NT2/D1 (cell line): Measurements from ENCODE around the gene GLIS1.

Experiments used
- DNase-seq: peaks from one replicate; pipeline ENCODE4 v3.0.0-alpha.2; 2011; ENCODE audit warnings: low read depth, low spot score
- H3K27me3 ChIP-seq: 2 replicates; pipeline ENCODE4 v1.6.0; 2011; ENCODE audit warnings: mild to moderate bottlenecking; ENCODE audit not compliant: insufficient read length, insufficient read depth
- H3K36me3 ChIP-seq: 2 replicates; pipeline ENCODE4 v1.6.1; 2011; ENCODE audit warnings: mild to moderate bottlenecking, low read length, mixed read lengths; ENCODE audit not compliant: insufficient read depth, insufficient read length
- H3K4me1 ChIP-seq: 2 replicates; pipeline ENCODE4 v1.5.1; 2011; ENCODE audit not compliant: insufficient read depth, insufficient read length
- H3K4me3 ChIP-seq: 2 replicates; pipeline ENCODE4 v1.5.1; 2011; ENCODE audit warnings: low read depth; ENCODE audit not compliant: insufficient read length
- H3K9ac ChIP-seq: 2 replicates; pipeline ENCODE4 v1.6.0; 2011; ENCODE audit warnings: low read depth; ENCODE audit not compliant: insufficient read length
- H3K9me3 ChIP-seq: 2 replicates; pipeline ENCODE4 v1.5.1; 2011; ENCODE audit warnings: mild to moderate bottlenecking, low read length; ENCODE audit not compliant: insufficient read depth
- SUZ12 ChIP-seq: IDR thresholded peaks from 2 replicates; pipeline ENCODE4 v1.6.1; 2011; ENCODE audit not compliant: insufficient read length, insufficient read depth; ENCODE audit errors: extremely low read depth
- YY1 ChIP-seq: IDR thresholded peaks from 2 replicates; pipeline ENCODE4 v1.6.1; 2011; ENCODE audit not compliant: insufficient read length, insufficient read depth
- ZNF274 ChIP-seq: IDR thresholded peaks from 2 replicates; pipeline ENCODE4 v1.6.1; 2011; ENCODE audit warnings: mild to moderate bottlenecking, low read depth, low read length

Gene GLIS1

GRCh38 chr1:53677486-53677885 is 61.5 kb downstream of the GLIS1 start:
- peaks cover 15% of the 10 kb centered on the region for H3K4me1 ChIP-seq
- TF ChIP-seq ZNF274 (no peak), YY1 (no peak), SUZ12 (no peak)
- no peaks in the 10 kb centered on the region for H3K36me3 ChIP-seq
- DNase-seq = no peak
- no peaks in the 10 kb centered on the region for H3K9me3 ChIP-seq
- no peak overlapping the region for H3K9ac ChIP-seq
- H3K27me3 ChIP-seq = peaks cover 5% of the 10 kb centered on the region
- no peak overlapping the region for H3K4me3 ChIP-seq

GRCh38 chr1:53672785-53673184 is 66.2 kb downstream of the GLIS1 start:
- Histone ChIP-seq H3K4me1 (peaks cover 10% of the 10 kb centered on the region), H3K9me3 (no peaks in the 10 kb centered on the region), H3K36me3 (no peaks in the 10 kb centered on the region), H3K9ac (no peak overlapping the region), H3K27me3 (no peaks in the 10 kb centered on the region), H3K4me3 (no peak overlapping the region)
- TF ChIP-seq SUZ12 (no peak), YY1 (no peak), ZNF274 (no peak)
- no peak for DNase-seq

- H3K36me3 ChIP-seq = no peaks in the 10 kb centered on the region
- peaks cover 10% of the 10 kb centered on the region for H3K4me1 ChIP-seq
- DNase-seq = no peak
- TF ChIP-seq SUZ12 = no peak
- no peak for TF ChIP-seq ZNF274
- no peak for TF ChIP-seq YY1
- H3K27me3 ChIP-seq = no peaks in the 10 kb centered on the region
- H3K9me3 ChIP-seq = no peaks in the 10 kb centered on the region
- no peak overlapping the region for H3K4me3 ChIP-seq
- no peak overlapping the region for H3K9ac ChIP-seq
These were observed 66.7 kb downstream of the GLIS1 start for GRCh38 chr1:53672243-53672642.

- Histone ChIP-seq H3K9me3 (no peaks in the 10 kb centered on the region), H3K4me3 (no peak overlapping the region), H3K27me3 (no peaks in the 10 kb centered on the region), H3K4me1 (peaks cover 8% of the 10 kb centered on the region), H3K36me3 (no peaks in the 10 kb centered on the region), H3K9ac (no peak overlapping the region)
- no peak for DNase-seq
- TF ChIP-seq SUZ12 (no peak), ZNF274 (no peak), YY1 (no peak)
These were observed 69.3 kb downstream of the GLIS1 start for GRCh38 chr1:53669621-53670191.

- Histone ChIP-seq H3K9me3 (no peaks in the 10 kb centered on the region), H3K4me1 (peaks cover 6% of the 10 kb centered on the region), H3K9ac (no peak overlapping the region), H3K4me3 (no peak overlapping the region), H3K36me3 (no peaks in the 10 kb centered on the region), H3K27me3 (no peaks in the 10 kb centered on the region)
- TF ChIP-seq YY1 = no peak
- TF ChIP-seq SUZ12 = no peak
- TF ChIP-seq ZNF274 = no peak
- DNase-seq = no peak
These were observed 72.4 kb downstream of the GLIS1 start for GRCh38 chr1:53666566-53666965.

- Histone ChIP-seq H3K4me3 (no peak overlapping the region), H3K27me3 (no peaks in the 10 kb centered on the region), H3K9ac (no peak overlapping the region), H3K36me3 (no peaks in the 10 kb centered on the region), H3K9me3 (no peaks in the 10 kb centered on the region), H3K4me1 (peaks cover 8% of the 10 kb centered on the region)
- TF ChIP-seq ZNF274 = no peak
- no peak for TF ChIP-seq YY1
- no peak for TF ChIP-seq SUZ12
- DNase-seq = no peak
These were observed 73.0 kb downstream of the GLIS1 start for GRCh38 chr1:53665996-53666395.

- H3K27me3 ChIP-seq = no peaks in the 10 kb centered on the region
- no peaks in the 10 kb centered on the region for H3K9me3 ChIP-seq
- H3K4me1 ChIP-seq = peaks cover 9% of the 10 kb centered on the region
- no peak for DNase-seq
- TF ChIP-seq ZNF274 (no peak), YY1 (no peak), SUZ12 (no peak)
- no peak overlapping the region for H3K9ac ChIP-seq
- H3K4me3 ChIP-seq = no peak overlapping the region
- no peaks in the 10 kb centered on the region for H3K36me3 ChIP-seq
These were observed 75.2 kb downstream of the GLIS1 start for GRCh38 chr1:53663529-53664300.
